Ovary (tissue), 9 donors: ENCODE results near the gene BCAR3. TPM values are rescaled to one million over a fixed set of nuclear protein-coding genes. Genes with fewer than 3 reads are reported as not detected.

Source experiments
- DNase-seq, 5 donors: peaks; one replicate each; pipeline ENCODE4 v3.0.0-alpha.2; 2019 to 2020
- H3K27ac ChIP-seq, 2 donors: fragments of 200-600 bp; one replicate each; pipeline versions ENCODE4 v1.5.1 to v1.8.0; 2019 to 2022
- H3K27me3 ChIP-seq: fragments of 200-600 bp; one replicate; pipeline ENCODE4 v1.8.0; 2022
- H3K36me3 ChIP-seq: fragments of 200-600 bp; sonication (generic); one replicate; pipeline ENCODE4 v1.5.1; 2019
- H3K4me1 ChIP-seq: one replicate; pipeline ENCODE4 v1.8.1; 2013; ENCODE audit warnings: mild to moderate bottlenecking, moderate library complexity; ENCODE audit not compliant: insufficient read depth
- H3K4me3 ChIP-seq: fragments of 200-600 bp; sonication (generic); one replicate; pipeline ENCODE4 v1.5.1; 2017
- H3K9me3 ChIP-seq, 2 donors: fragments of 200-600 bp in 1 of 2; sonication (generic) in 1 of 2; one replicate each; pipeline versions ENCODE4 v1.5.1 to v1.8.1; 2013 to 2019; ENCODE audit warnings: mild to moderate bottlenecking in 1 of 2, moderate library complexity in 1 of 2
- EP300 ChIP-seq: sonication (generic); formaldehyde crosslinking; IDR thresholded peaks from one replicate; pipeline ENCODE4 v1.6.1; 2017; ENCODE audit warnings: antibody characterized with exemption
- POLR2A ChIP-seq: fragments of 450-650 bp; IDR thresholded peaks from one replicate; pipeline ENCODE4 v1.6.1; 2017; ENCODE audit warnings: antibody characterized with exemption, mild to moderate bottlenecking, moderate library complexity
- WGBS, 3 donors: extraction: QIAGEN DNeasy Blood & Tissue Kit in 1 of 3; methylation state at CpG; one replicate each; pipeline versions ENCODE4 v1.1.5 to v1.1.7; 2013 to 2017; 5-methylcytosine and 5-hydroxymethylcytosine counted together
- intact Hi-C, 4 donors: fragments of 100-400 bp; cut with DNase I; formaldehyde crosslinking; loops; one replicate each; pipeline versions ENCODE4 v1.11.0 to v1.15.1; 2022 to 2023
- polyA plus RNA-seq, 2 donors: library from polyadenylated mRNA; stranded (reverse); fragments of 200-250 nt in 1 of 2; fragments of 350-450 nt in 1 of 2; fragmentation: Illumina TruSeq in 1 of 2; extraction: RNeasy Lipid Tissue Mini Kit (QIAGEN cat#74804) in 1 of 2; gene quantifications; one replicate each; pipeline ENCODE4 v1.2.3, GENCODE V29; 2013 to 2014
- total RNA-seq, 7 donors: library from RNA; depleted of rRNA in 2 of 7; stranded (reverse); fragments of >200 nt in 2 of 7; fragmentation: NEBNext Ultra II Directional in 3 of 7; extraction: Animal tissue kit (Norgen Biotek cat#: 25700) in 3 of 7; gene quantifications; one replicate each; pipeline versions ENCODE4 v1.1.0 to v1.2.4, GENCODE V29; 2016 to 2023
- TF ChIP-seq, protein P1 (sequence below), 3 donors: fragments of 450-650 bp in 2 of 3; fragments of 200-600 bp in 1 of 3; IDR thresholded peaks; one replicate each; pipeline versions ENCODE4 v1.5.1 to v1.8.0; 2016 to 2022; ENCODE audit warnings: antibody characterized with exemption in 3 of 3, mild to moderate bottlenecking in 1 of 3
- donor health status: DM: no; HTN: no; CAD: no; lungs with moderate emphysema.
- donor health status: DM: no; HTN: no; CAD: no.
- donor health status: Bipolar disorder and iron deficiency.
- donor health status: DM: yes; HTN: yes; CAD: no.
- donor health status: DM: no; HTN: no; CAD: no.
- donor health status: DM: yes; HTN: yes; CAD: no.

BCAR3 gene
- total and polyA plus RNA-seq, 9 donors, result 13.8 to 30.8 (median 17.5) TPM

DNA sequence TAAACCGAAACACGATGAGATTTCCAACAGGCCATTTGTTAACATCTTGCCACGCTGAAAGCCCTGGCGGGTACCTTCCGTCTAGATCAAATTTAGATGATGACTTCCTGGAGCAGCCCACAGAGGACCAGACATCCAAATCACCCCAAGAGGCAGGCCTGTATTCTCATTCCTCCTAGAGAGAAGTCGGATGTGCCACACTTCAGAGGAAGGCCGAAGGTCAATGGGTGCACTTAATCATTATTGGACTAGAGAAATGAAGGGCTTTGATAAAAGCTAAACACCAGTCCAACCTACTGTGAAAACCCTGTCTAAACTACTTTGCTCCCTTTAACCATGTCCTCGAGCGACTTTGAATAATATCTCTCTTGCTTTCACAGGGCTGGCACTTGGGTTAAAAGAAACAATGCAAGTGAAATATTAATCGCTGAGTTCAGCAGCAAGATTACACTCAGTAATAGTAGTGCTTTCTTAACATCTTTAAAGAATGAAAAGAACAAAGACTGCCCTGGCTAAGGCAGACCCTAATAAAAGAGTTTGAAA lies 76.5 kb downstream of the BCAR3 start:
- Histone ChIP-seq H3K4me3 (no peak overlapping the region), H3K4me1 (peaks cover 12% of the 10 kb centered on the region), H3K27ac (no peak overlapping the region), H3K9me3 (no peaks in the 10 kb centered on the region), H3K27me3 (no peaks in the 10 kb centered on the region), H3K36me3 (no peaks in the 10 kb centered on the region)
- no peak for TF ChIP-seq POLR2A
- TF ChIP-seq, protein P1, sequence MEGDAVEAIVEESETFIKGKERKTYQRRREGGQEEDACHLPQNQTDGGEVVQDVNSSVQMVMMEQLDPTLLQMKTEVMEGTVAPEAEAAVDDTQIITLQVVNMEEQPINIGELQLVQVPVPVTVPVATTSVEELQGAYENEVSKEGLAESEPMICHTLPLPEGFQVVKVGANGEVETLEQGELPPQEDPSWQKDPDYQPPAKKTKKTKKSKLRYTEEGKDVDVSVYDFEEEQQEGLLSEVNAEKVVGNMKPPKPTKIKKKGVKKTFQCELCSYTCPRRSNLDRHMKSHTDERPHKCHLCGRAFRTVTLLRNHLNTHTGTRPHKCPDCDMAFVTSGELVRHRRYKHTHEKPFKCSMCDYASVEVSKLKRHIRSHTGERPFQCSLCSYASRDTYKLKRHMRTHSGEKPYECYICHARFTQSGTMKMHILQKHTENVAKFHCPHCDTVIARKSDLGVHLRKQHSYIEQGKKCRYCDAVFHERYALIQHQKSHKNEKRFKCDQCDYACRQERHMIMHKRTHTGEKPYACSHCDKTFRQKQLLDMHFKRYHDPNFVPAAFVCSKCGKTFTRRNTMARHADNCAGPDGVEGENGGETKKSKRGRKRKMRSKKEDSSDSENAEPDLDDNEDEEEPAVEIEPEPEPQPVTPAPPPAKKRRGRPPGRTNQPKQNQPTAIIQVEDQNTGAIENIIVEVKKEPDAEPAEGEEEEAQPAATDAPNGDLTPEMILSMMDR (IDR thresholded peaks at IDR 0.05), result no peak
- TF ChIP-seq EP300, result no peak
- WGBS, 3 donors, result 91 to 94% (median 92%) methylated on average over 10 of the region's 10 CpGs
- no peak for DNase-seq
- intact Hi-C loops, result loop anchor here in 1 of 4 donors (10.0 kb wide), 1 partner anchor 1440 kb away; no protein-coding TSS in a partner anchor

GRCh38 chr1:93604411-93604810 lies 77.2 kb downstream of the BCAR3 start:
- intact Hi-C loops, result loop anchor here in 1 of 4 donors (10.0 kb wide), 1 partner anchor 1440 kb away; no protein-coding TSS in a partner anchor
- Histone ChIP-seq H3K4me1 (peaks cover 12% of the 10 kb centered on the region), H3K27ac (no peak overlapping the region), H3K9me3 (no peaks in the 10 kb centered on the region), H3K27me3 (no peaks in the 10 kb centered on the region), H3K36me3 (no peaks in the 10 kb centered on the region), H3K4me3 (no peak overlapping the region)
- TF ChIP-seq, protein P1 (IDR thresholded peaks at IDR 0.05), result no peak
- TF ChIP-seq EP300, result no peak
- TF ChIP-seq POLR2A, result no peak
- 85 to 96% (median 86%) methylated on average over 1 of the region's 1 CpG for WGBS, 3 donors
- no peak for DNase-seq

GRCh38 chr1:93603601-93604000 lies 78.0 kb downstream of the BCAR3 start:
- H3K36me3 ChIP-seq, result no peaks in the 10 kb centered on the region
- 80 to 83% (median 80%) methylated on average over 4 of the region's 4 CpGs for WGBS, 3 donors
- no peaks in the 10 kb centered on the region for H3K9me3 ChIP-seq
- intact Hi-C loops, result loop anchor here in 1 of 4 donors (10.0 kb wide), 1 partner anchor 1441 kb away; no protein-coding TSS in a partner anchor
- H3K4me1 ChIP-seq, result peaks cover 9% of the 10 kb centered on the region
- no peaks in the 10 kb centered on the region for H3K27me3 ChIP-seq
- TF ChIP-seq POLR2A, result no peak
- TF ChIP-seq, protein P1 (IDR thresholded peaks at IDR 0.05), result no peak
- TF ChIP-seq EP300, result no peak
- DNase-seq, result no peak
- H3K4me3 ChIP-seq, result no peak overlapping the region
- no peak overlapping the region for H3K27ac ChIP-seq

DNA sequence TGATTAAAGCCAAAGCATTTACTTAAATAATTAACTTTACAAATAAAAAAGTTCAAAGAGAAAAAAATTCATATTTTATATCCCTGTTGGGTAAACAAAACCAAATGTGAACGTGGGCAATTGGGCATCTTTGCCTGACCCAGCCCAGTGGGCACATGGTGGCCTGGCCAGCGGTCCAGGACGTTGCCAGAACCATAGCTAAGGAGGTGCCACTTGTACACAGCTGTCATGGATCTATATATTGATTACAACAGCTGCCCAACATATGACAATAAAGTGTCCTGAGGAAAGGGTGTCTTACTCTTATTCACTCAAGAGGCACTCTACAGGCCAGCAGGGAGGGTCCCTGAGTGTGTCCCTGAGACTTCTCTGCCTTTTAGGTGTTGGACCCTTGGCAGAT lies 78.5 kb downstream of the BCAR3 start:
- H3K4me1 ChIP-seq, result peaks cover 7% of the 10 kb centered on the region
- no peak for DNase-seq
- 82 to 88% (median 85%) methylated on average over 3 of the region's 3 CpGs for WGBS, 3 donors

More for the DNA sequence above, 78.5 kb downstream of the BCAR3 start:
- no peaks in the 10 kb centered on the region for H3K27me3 ChIP-seq
- H3K9me3 ChIP-seq, result no peaks in the 10 kb centered on the region
- H3K36me3 ChIP-seq, result no peaks in the 10 kb centered on the region
- TF ChIP-seq, protein P1 (IDR thresholded peaks at IDR 0.05), result no peak
- no peak for TF ChIP-seq EP300
- TF ChIP-seq POLR2A, result no peak
- H3K4me3 ChIP-seq, result no peak overlapping the region
- intact Hi-C loops, result loop anchor here in 1 of 4 donors (10.0 kb wide), 1 partner anchor 1442 kb away; no protein-coding TSS in a partner anchor
- no peak overlapping the region for H3K27ac ChIP-seq
